SU-DHL-6 (cell line): ENCODE results near the gene HDAC5.

Experiments
- H2AFZ ChIP-seq: fragments of 200-600 bp; sonication (generic); 2 replicates; pipeline ENCODE4 v1.6.1; 2014; ENCODE audit warnings: low read depth, mild to moderate bottlenecking, moderate library complexity, mixed read lengths, antibody characterized with exemption, low read length; ENCODE audit not compliant: severe bottlenecking
- H3F3A ChIP-seq: fragments of 200-600 bp; shearing (Covaris generic); 2 replicates; pipeline ENCODE4 v1.6.0; 2016; ENCODE audit warnings: antibody characterized with exemption, mild to moderate bottlenecking; ENCODE audit not compliant: insufficient read depth
- H3K27ac ChIP-seq: fragments of 200-600 bp; sonication (generic); 2 replicates; pipeline ENCODE4 v1.5.1; 2016; ENCODE audit warnings: low read depth, mild to moderate bottlenecking, low read length, moderate library complexity, mixed read lengths
- H3K27me3 ChIP-seq: fragments of 200-600 bp; sonication (generic), shearing (Covaris generic); 2 replicates; pipeline ENCODE4 v1.6.0; 2014; ENCODE audit warnings: mild to moderate bottlenecking, low read length
- H3K36me3 ChIP-seq: fragments of 200-600 bp; sonication (generic); 2 replicates; pipeline ENCODE4 v1.6.1; 2014; ENCODE audit warnings: mild to moderate bottlenecking, low read length, mixed read lengths
- H3K4me2 ChIP-seq: fragments of 300-600, 200-600 bp; shearing (Covaris generic), sonication (generic); 2 replicates; pipeline ENCODE4 v1.6.0; 2014; ENCODE audit warnings: low read length, low read depth, mild to moderate bottlenecking; ENCODE audit not compliant: poor library complexity, severe bottlenecking
- H3K4me3 ChIP-seq: fragments of 200-600 bp; sonication (generic); 2 replicates; pipeline ENCODE4 v1.5.1; 2014; ENCODE audit warnings: antibody characterized with exemption, low read length, mild to moderate bottlenecking, mixed read lengths; ENCODE audit not compliant: insufficient read depth, poor library complexity, severe bottlenecking
- H3K79me2 ChIP-seq: fragments of 200-600 bp; sonication (generic); 2 replicates; pipeline ENCODE4 v1.6.1; 2014; ENCODE audit warnings: mild to moderate bottlenecking, low read length, moderate library complexity; ENCODE audit not compliant: insufficient read depth
- H3K9ac ChIP-seq: fragments of 200-600 bp; sonication (generic); 2 replicates; pipeline ENCODE4 v1.7.0; 2014; ENCODE audit warnings: mild to moderate bottlenecking, low read length
- H3K9me2 ChIP-seq: fragments of 200-600 bp; sonication (generic); replicated peaks from 2 replicates; pipeline ENCODE4 v1.6.1; 2014; ENCODE audit warnings: low read length; ENCODE audit not compliant: insufficient read depth
- H3K9me3 ChIP-seq: fragments of 200-600 bp; sonication (generic); 2 replicates; pipeline ENCODE4 v1.6.1; 2014; ENCODE audit warnings: low read length, mixed read lengths; ENCODE audit not compliant: insufficient read depth
- H4K20me1 ChIP-seq: fragments of 200-600 bp; sonication (generic); 2 replicates; pipeline ENCODE4 v1.6.1; 2014; ENCODE audit warnings: low read depth, mild to moderate bottlenecking, antibody characterized with exemption, low read length, moderate library complexity, mixed read lengths
- EZH2phosphoT487 ChIP-seq: fragments of 200-600 bp; sonication (generic), shearing (Covaris generic); conservative IDR thresholded peaks from 2 replicates; pipeline ENCODE4 v1.6.1; 2018; ENCODE audit warnings: mild to moderate bottlenecking, antibody characterized with exemption, low read length, moderate library complexity, mixed read lengths
- TF ChIP-seq, protein P1 (sequence below): fragments of 200-600 bp; sonication (generic); IDR thresholded peaks from one replicate; pipeline ENCODE4 v1.5.1; 2017; ENCODE audit warnings: antibody characterized with exemption, mild to moderate bottlenecking, low read length, moderate library complexity; ENCODE audit not compliant: insufficient read depth, poor library complexity, severe bottlenecking

HDAC5 gene

DNA sequence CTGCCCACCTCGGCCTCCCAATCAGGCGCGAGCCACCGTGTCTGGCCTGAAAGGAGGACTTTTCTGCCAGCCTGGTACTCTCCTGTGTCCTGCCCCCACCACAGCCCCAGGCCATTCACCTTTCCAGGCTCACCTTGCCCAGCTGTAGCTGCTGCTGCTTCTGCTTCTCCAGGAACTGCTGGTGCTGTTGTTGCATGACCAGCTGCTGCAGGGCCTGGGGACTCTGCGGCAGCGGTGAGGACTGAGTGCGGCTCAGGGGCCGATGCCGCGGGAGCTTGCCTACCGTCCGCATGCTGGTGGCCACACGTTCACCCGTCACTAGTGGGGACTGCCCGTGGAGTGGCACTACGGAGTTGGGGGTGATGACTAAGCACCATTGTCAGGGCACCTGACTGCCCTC lies 35.2 kb downstream of the HDAC5 start:
- Histone ChIP-seq H3K9ac (no peak overlapping the region), H3K9me3 (no peaks in the 10 kb centered on the region), H3K4me2 (no peak overlapping the region), H3K36me3 (no peaks in the 10 kb centered on the region), H3K4me3 (no peak overlapping the region), H3K9me2 (no peaks in the 10 kb centered on the region), H3F3A (no peaks in the 10 kb centered on the region), H3K27ac (no peak overlapping the region), H3K27me3 (no peaks in the 10 kb centered on the region), H2AFZ (no peak overlapping the region), H3K79me2 (no peaks in the 10 kb centered on the region), H4K20me1 (no peaks in the 10 kb centered on the region)
- TF ChIP-seq EZH2phosphoT487, result no peak
- TF ChIP-seq, protein P1, sequence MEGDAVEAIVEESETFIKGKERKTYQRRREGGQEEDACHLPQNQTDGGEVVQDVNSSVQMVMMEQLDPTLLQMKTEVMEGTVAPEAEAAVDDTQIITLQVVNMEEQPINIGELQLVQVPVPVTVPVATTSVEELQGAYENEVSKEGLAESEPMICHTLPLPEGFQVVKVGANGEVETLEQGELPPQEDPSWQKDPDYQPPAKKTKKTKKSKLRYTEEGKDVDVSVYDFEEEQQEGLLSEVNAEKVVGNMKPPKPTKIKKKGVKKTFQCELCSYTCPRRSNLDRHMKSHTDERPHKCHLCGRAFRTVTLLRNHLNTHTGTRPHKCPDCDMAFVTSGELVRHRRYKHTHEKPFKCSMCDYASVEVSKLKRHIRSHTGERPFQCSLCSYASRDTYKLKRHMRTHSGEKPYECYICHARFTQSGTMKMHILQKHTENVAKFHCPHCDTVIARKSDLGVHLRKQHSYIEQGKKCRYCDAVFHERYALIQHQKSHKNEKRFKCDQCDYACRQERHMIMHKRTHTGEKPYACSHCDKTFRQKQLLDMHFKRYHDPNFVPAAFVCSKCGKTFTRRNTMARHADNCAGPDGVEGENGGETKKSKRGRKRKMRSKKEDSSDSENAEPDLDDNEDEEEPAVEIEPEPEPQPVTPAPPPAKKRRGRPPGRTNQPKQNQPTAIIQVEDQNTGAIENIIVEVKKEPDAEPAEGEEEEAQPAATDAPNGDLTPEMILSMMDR, result no peak

DNA sequence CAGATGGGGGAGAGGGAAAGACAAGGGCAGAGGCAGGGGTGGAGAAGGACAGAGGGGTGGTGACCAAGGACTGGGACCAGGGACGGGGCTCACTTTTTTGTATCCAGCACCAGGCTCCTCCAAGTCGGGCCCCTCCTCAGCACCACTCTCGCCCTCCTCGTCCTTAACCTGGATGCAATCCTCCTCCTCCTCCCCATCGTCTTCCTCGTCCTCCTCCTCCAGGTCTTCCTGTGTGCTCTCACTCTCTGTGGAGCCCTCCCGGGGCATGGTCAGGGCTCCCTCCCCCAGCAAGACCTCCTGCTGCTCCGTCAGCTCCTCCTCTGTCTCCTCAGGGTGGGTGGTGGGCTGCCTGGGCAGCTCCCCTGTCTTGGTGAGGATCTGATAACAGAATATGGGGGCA lies 36.1 kb downstream of the HDAC5 start:
- H3K36me3 ChIP-seq, result no peaks in the 10 kb centered on the region
- H3K79me2 ChIP-seq, result no peaks in the 10 kb centered on the region
- no peaks in the 10 kb centered on the region for H3K9me3 ChIP-seq
- no peaks in the 10 kb centered on the region for H3K27me3 ChIP-seq
- no peak overlapping the region for H3K4me2 ChIP-seq
- no peak overlapping the region for H2AFZ ChIP-seq
- no peaks in the 10 kb centered on the region for H4K20me1 ChIP-seq
- no peak overlapping the region for H3K4me3 ChIP-seq
- TF ChIP-seq, protein P1, result no peak
- no peak for TF ChIP-seq EZH2phosphoT487
- H3F3A ChIP-seq, result no peaks in the 10 kb centered on the region
- no peaks in the 10 kb centered on the region for H3K9me2 ChIP-seq
- no peak overlapping the region for H3K9ac ChIP-seq
- no peak overlapping the region for H3K27ac ChIP-seq

DNA sequence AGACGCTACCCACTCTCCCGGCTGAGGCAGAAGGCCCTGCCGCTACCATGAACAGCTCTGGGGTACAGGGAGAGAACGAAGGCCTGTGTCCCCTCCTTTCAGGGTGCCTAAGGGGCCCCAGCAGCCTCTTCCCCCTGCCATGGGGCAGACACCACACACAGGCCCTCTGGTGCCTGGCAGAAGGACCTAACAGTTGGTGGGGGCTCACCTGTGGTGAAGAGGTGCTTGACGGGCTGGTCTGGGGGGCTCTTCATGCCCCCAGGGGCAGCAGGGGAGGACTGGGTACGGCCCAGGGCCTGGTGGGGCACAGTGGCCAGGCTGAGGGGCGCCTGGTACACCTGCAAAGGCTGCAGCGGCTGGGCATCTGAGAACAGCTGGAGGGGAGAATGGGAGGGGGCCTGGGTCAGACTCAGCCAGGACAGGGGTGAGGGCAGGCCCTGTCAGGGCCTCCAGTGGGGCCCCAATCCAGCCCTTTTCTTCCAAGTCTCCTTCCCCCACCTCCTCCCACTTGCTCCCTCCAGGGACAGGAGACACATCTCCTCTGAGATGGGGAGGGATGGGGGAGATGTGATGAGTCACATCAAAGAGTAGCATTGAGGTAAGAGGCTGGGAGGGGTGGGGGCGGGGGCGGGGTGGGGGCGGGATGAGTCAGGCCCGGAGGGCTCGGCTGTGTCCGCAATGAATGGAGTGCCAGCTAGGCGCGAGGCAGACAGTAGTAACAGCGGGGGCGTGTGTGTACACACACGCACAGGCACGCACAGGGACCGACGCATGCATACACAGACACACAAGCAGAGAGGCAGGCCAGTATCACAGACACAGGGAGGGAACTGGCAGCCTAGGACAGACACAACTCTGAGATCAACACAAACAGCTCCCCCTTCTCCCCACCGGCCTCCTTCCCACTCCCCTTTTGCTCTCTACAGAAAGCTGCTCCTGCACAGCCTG lies 36.8 kb downstream of the HDAC5 start:
- Histone ChIP-seq H3K27me3 (no peaks in the 10 kb centered on the region), H3K9me2 (no peaks in the 10 kb centered on the region), H3K79me2 (no peaks in the 10 kb centered on the region), H3F3A (no peaks in the 10 kb centered on the region), H3K9ac (no peak overlapping the region), H3K4me3 (no peak overlapping the region), H2AFZ (no peak overlapping the region), H3K4me2 (no peak overlapping the region), H3K9me3 (no peaks in the 10 kb centered on the region), H3K27ac (no peak overlapping the region), H4K20me1 (no peaks in the 10 kb centered on the region), H3K36me3 (no peaks in the 10 kb centered on the region)
- TF ChIP-seq, protein P1, result no peak
- no peak for TF ChIP-seq EZH2phosphoT487
